ENCODE measurements around the gene GHRL.
A peak's percentile ranks its signal among the peaks of the same experiment; 100 is the strongest.

GHRL gene

DNA sequence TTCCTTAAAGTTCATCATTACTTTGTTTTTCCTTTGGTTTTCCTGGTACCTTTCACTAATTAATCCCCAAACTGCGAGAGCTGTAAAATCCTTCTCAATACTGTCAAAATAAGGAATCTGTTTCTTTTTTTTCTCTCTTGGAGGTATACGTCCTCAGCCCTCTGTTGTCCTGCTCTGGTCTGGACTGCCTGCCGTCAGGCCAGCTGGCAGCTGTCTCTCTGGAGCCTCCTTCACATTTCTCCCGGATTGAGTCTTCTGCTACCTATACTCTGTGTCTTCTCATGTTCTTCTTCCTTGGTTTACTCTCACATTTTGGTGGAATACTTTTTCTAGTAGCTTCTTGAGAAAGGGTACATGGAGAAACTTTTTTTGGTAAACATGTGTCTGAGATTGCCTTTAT is 30.7 kb downstream of the GHRL start:
- no peak for DNase-seq (ENCODE audit: low read depth)
- H3K4me3 ChIP-seq (ENCODE audit: low read depth, low read length), result no peak overlapping the region
- no peak for TF ChIP-seq MAX (IDR thresholded peaks at IDR 0.05; ENCODE audit: low read depth, low read length)
- no peak for TF ChIP-seq POLR2A (IDR thresholded peaks at IDR 0.05; ENCODE audit: extremely low read depth, insufficient read length)
- TF ChIP-seq, protein P1, sequence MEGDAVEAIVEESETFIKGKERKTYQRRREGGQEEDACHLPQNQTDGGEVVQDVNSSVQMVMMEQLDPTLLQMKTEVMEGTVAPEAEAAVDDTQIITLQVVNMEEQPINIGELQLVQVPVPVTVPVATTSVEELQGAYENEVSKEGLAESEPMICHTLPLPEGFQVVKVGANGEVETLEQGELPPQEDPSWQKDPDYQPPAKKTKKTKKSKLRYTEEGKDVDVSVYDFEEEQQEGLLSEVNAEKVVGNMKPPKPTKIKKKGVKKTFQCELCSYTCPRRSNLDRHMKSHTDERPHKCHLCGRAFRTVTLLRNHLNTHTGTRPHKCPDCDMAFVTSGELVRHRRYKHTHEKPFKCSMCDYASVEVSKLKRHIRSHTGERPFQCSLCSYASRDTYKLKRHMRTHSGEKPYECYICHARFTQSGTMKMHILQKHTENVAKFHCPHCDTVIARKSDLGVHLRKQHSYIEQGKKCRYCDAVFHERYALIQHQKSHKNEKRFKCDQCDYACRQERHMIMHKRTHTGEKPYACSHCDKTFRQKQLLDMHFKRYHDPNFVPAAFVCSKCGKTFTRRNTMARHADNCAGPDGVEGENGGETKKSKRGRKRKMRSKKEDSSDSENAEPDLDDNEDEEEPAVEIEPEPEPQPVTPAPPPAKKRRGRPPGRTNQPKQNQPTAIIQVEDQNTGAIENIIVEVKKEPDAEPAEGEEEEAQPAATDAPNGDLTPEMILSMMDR (IDR thresholded peaks at IDR 0.05; ENCODE audit: low read depth, low read length), result no peak
- TF ChIP-seq MYC (IDR thresholded peaks at IDR 0.05; ENCODE audit: low read depth, low read length), result no peak

DNA sequence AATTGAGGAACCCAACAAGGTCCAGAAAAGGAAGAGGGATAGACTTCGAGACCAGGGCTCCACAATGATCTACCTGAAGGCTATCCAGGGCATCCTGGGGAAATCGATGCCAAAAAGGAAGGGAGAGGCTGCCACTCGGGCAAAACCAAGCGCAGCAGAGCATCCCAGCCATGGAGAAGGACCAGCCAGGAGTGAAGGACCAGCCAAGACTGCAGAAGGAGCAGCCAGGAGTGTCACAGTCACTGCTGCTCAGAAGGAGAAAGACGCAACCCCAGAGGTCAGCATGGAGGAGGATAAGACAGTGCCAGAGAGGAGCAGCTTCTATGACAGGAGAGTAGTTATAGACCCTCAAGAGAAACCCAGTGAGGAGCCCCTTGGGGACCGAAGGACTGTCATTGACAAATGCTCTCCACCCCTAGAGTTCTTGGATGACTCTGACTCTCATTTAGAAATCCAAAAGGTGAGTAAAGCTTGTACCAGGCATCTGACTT is 32.5 kb downstream of the GHRL start:
- TF ChIP-seq MYC (IDR thresholded peaks at IDR 0.05; ENCODE audit: low read depth, low read length) (no peak), POLR2A (IDR thresholded peaks at IDR 0.05; ENCODE audit: extremely low read depth, insufficient read length) (no peak)
- no peak for DNase-seq (ENCODE audit: low read depth)
- no peak overlapping the region for H3K4me3 ChIP-seq (ENCODE audit: low read depth, low read length)

- H3K4me3 ChIP-seq (ENCODE audit: low read depth, low read length), result no peak overlapping the region
- TF ChIP-seq, protein P1 (IDR thresholded peaks at IDR 0.05; ENCODE audit: low read depth, low read length), result no peak
- TF ChIP-seq MAX (IDR thresholded peaks at IDR 0.05; ENCODE audit: low read depth, low read length) (no peak), MYC (IDR thresholded peaks at IDR 0.05; ENCODE audit: low read depth, low read length) (no peak), POLR2A (IDR thresholded peaks at IDR 0.05; ENCODE audit: extremely low read depth, insufficient read length) (no peak)
- DNase-seq (ENCODE audit: low read depth), result no peak
Observed at GRCh38 chr3:10259798-10260197, 32.9 kb downstream of the GHRL start.

- no peak for DNase-seq (ENCODE audit: low read depth)
Observed at GRCh38 chr3:10259036-10259435, 33.7 kb downstream of the GHRL start.

DNA sequence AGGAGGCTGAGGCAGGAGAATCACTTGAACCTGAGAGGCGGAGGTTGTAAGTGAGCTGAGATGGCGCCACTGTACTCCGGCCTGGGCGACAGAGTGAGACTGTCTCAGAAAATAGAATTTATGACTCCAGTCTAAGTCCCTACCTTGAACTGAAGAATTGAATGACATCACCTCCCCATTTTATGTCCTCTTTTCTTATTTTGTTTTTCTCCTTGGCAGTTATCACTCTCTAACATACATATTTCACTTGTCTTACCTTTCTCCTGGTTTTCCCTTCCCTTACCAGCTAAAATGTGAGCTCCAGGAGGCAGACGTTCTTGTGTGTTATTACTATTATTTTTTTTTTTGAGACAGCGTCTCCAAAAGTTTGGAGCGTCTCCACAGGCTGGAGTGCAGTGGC is 36.9 kb downstream of the GHRL start:
- TF ChIP-seq MYC (IDR thresholded peaks at IDR 0.05; ENCODE audit: low read depth, low read length), result no peak
- DNase-seq (ENCODE audit: low read depth), result no peak
- H3K4me3 ChIP-seq (ENCODE audit: low read depth, low read length), result no peak overlapping the region

More at GRCh38 chr3:10259036-10259435, 33.7 kb downstream of the GHRL start:
- no peak for TF ChIP-seq POLR2A (IDR thresholded peaks at IDR 0.05; ENCODE audit: extremely low read depth, insufficient read length)
- TF ChIP-seq, protein P1 (IDR thresholded peaks at IDR 0.05; ENCODE audit: low read depth, low read length), result no peak
- TF ChIP-seq MYC (IDR thresholded peaks at IDR 0.05; ENCODE audit: low read depth, low read length), result no peak
- no peak for TF ChIP-seq MAX (IDR thresholded peaks at IDR 0.05; ENCODE audit: low read depth, low read length)
- no peak overlapping the region for H3K4me3 ChIP-seq (ENCODE audit: low read depth, low read length)

DNA sequence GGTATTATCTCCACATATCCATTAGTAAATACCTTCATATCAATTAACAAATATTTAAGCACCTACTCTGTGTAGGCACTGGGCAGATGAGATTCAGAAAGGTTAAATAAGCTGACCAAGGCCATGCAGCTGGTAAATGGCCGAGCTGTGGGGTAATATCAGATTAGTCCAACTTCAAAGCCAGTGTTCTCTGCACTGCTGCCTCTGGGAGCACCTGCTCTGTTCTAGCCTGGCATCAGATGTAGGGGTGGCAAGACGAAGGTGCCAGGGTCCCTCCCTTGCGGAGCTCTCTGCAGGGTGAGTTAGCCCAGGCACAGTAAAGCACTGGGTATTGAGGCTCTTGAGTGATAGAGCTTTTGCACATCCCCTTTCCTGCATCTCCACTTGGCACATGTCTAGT is 39.0 kb downstream of the GHRL start:
- TF ChIP-seq, protein P1 (IDR thresholded peaks at IDR 0.05; ENCODE audit: low read depth, low read length), result no peak
- TF ChIP-seq MYC (IDR thresholded peaks at IDR 0.05; ENCODE audit: low read depth, low read length) (no peak), MAX (IDR thresholded peaks at IDR 0.05; ENCODE audit: low read depth, low read length) (no peak), POLR2A (IDR thresholded peaks at IDR 0.05; ENCODE audit: extremely low read depth, insufficient read length) (no peak)
- no peak overlapping the region for H3K4me3 ChIP-seq (ENCODE audit: low read depth, low read length)
- DNase-seq (ENCODE audit: low read depth), result no peak

DNA sequence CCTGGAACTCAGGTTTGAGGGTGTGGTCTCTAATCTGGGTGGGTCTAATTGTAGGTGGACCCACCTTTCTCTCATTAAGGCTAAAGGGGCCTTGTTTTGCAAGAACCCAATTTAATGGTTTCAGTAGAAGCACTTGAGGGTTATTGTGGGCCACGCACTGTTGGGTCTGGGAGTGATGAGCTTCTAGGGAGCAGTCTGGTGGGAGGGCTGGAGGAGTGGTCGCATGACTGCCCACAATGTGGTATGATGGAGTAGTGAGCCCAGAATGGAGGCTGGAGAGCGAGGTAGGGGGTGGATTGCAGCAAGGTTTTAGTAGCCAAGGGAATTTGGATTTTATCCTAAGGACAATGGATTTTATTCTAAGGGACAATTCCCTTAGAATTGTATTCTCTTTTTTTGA is 41.7 kb downstream of the GHRL start:
- H3K4me3 ChIP-seq (ENCODE audit: low read depth, low read length), result peak overlapping the region; percentile 97
- DNase-seq (ENCODE audit: low read depth), result peak; percentile 32
- TF ChIP-seq MAX (IDR thresholded peaks at IDR 0.05; ENCODE audit: low read depth, low read length) (no peak), MYC (IDR thresholded peaks at IDR 0.05; ENCODE audit: low read depth, low read length) (no peak), POLR2A (IDR thresholded peaks at IDR 0.05; ENCODE audit: extremely low read depth, insufficient read length) (no peak)
- TF ChIP-seq, protein P1 (IDR thresholded peaks at IDR 0.05; ENCODE audit: low read depth, low read length), result no peak

Measured in NB4 (cell line).